SU-DHL-6 (cell line): ENCODE data around the gene USB1.

Experiments
- H2AFZ ChIP-seq: fragments of 200-600 bp; sonication (generic); 2 replicates; pipeline ENCODE4 v1.6.1; 2014; ENCODE audit warnings: low read depth, mild to moderate bottlenecking, moderate library complexity, mixed read lengths, antibody characterized with exemption, low read length; ENCODE audit not compliant: severe bottlenecking
- H3F3A ChIP-seq: fragments of 200-600 bp; shearing (Covaris generic); 2 replicates; pipeline ENCODE4 v1.6.0; 2016; ENCODE audit warnings: antibody characterized with exemption, mild to moderate bottlenecking; ENCODE audit not compliant: insufficient read depth
- H3K27ac ChIP-seq: fragments of 200-600 bp; sonication (generic); 2 replicates; pipeline ENCODE4 v1.5.1; 2016; ENCODE audit warnings: low read depth, mild to moderate bottlenecking, low read length, moderate library complexity, mixed read lengths
- H3K27me3 ChIP-seq: fragments of 200-600 bp; sonication (generic), shearing (Covaris generic); 2 replicates; pipeline ENCODE4 v1.6.0; 2014; ENCODE audit warnings: mild to moderate bottlenecking, low read length
- H3K36me3 ChIP-seq: fragments of 200-600 bp; sonication (generic); 2 replicates; pipeline ENCODE4 v1.6.1; 2014; ENCODE audit warnings: mild to moderate bottlenecking, low read length, mixed read lengths
- H3K4me2 ChIP-seq: fragments of 300-600, 200-600 bp; shearing (Covaris generic), sonication (generic); 2 replicates; pipeline ENCODE4 v1.6.0; 2014; ENCODE audit warnings: low read length, low read depth, mild to moderate bottlenecking; ENCODE audit not compliant: poor library complexity, severe bottlenecking
- H3K4me3 ChIP-seq: fragments of 200-600 bp; sonication (generic); 2 replicates; pipeline ENCODE4 v1.5.1; 2014; ENCODE audit warnings: antibody characterized with exemption, low read length, mild to moderate bottlenecking, mixed read lengths; ENCODE audit not compliant: insufficient read depth, poor library complexity, severe bottlenecking
- H3K79me2 ChIP-seq: fragments of 200-600 bp; sonication (generic); 2 replicates; pipeline ENCODE4 v1.6.1; 2014; ENCODE audit warnings: mild to moderate bottlenecking, low read length, moderate library complexity; ENCODE audit not compliant: insufficient read depth
- H3K9ac ChIP-seq: fragments of 200-600 bp; sonication (generic); 2 replicates; pipeline ENCODE4 v1.7.0; 2014; ENCODE audit warnings: mild to moderate bottlenecking, low read length
- H3K9me2 ChIP-seq: fragments of 200-600 bp; sonication (generic); replicated peaks from 2 replicates; pipeline ENCODE4 v1.6.1; 2014; ENCODE audit warnings: low read length; ENCODE audit not compliant: insufficient read depth
- H3K9me3 ChIP-seq: fragments of 200-600 bp; sonication (generic); 2 replicates; pipeline ENCODE4 v1.6.1; 2014; ENCODE audit warnings: low read length, mixed read lengths; ENCODE audit not compliant: insufficient read depth
- H4K20me1 ChIP-seq: fragments of 200-600 bp; sonication (generic); 2 replicates; pipeline ENCODE4 v1.6.1; 2014; ENCODE audit warnings: low read depth, mild to moderate bottlenecking, antibody characterized with exemption, low read length, moderate library complexity, mixed read lengths
- EZH2phosphoT487 ChIP-seq: fragments of 200-600 bp; sonication (generic), shearing (Covaris generic); conservative IDR thresholded peaks from 2 replicates; pipeline ENCODE4 v1.6.1; 2018; ENCODE audit warnings: mild to moderate bottlenecking, antibody characterized with exemption, low read length, moderate library complexity, mixed read lengths
- TF ChIP-seq, protein P1 (sequence below): fragments of 200-600 bp; sonication (generic); IDR thresholded peaks from one replicate; pipeline ENCODE4 v1.5.1; 2017; ENCODE audit warnings: antibody characterized with exemption, mild to moderate bottlenecking, low read length, moderate library complexity; ENCODE audit not compliant: insufficient read depth, poor library complexity, severe bottlenecking

Gene USB1

DNA sequence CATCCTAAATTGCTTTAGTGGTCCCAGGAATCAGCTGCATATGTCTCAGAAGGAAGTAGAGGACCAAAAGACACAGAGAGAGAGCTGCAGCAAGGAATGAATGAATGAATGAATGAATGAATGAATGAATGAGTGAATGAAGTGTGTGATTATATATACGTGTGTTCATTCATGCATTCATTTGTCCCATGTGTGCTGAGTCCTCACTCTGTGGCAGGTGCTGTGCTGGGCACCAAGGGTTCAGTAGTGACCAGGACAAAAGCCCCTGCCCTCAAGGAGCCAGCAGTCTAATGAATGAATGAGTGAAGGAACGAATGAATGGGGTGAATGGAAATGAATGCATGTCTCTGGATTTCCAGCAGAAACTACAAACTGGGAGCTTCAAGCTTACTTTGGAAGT, 39.7 kb upstream of the USB1 start:
- Histone ChIP-seq H3K79me2 (no peaks in the 10 kb centered on the region), H3K4me3 (no peak overlapping the region), H3K27me3 (no peaks in the 10 kb centered on the region), H3K27ac (no peak overlapping the region), H3K9ac (no peak overlapping the region), H3F3A (no peaks in the 10 kb centered on the region), H4K20me1 (no peaks in the 10 kb centered on the region), H3K4me2 (no peak overlapping the region), H3K9me2 (no peaks in the 10 kb centered on the region), H3K9me3 (no peaks in the 10 kb centered on the region), H3K36me3 (no peaks in the 10 kb centered on the region), H2AFZ (no peak overlapping the region)
- no peak for TF ChIP-seq EZH2phosphoT487
- TF ChIP-seq, protein P1, sequence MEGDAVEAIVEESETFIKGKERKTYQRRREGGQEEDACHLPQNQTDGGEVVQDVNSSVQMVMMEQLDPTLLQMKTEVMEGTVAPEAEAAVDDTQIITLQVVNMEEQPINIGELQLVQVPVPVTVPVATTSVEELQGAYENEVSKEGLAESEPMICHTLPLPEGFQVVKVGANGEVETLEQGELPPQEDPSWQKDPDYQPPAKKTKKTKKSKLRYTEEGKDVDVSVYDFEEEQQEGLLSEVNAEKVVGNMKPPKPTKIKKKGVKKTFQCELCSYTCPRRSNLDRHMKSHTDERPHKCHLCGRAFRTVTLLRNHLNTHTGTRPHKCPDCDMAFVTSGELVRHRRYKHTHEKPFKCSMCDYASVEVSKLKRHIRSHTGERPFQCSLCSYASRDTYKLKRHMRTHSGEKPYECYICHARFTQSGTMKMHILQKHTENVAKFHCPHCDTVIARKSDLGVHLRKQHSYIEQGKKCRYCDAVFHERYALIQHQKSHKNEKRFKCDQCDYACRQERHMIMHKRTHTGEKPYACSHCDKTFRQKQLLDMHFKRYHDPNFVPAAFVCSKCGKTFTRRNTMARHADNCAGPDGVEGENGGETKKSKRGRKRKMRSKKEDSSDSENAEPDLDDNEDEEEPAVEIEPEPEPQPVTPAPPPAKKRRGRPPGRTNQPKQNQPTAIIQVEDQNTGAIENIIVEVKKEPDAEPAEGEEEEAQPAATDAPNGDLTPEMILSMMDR, result no peak

DNA sequence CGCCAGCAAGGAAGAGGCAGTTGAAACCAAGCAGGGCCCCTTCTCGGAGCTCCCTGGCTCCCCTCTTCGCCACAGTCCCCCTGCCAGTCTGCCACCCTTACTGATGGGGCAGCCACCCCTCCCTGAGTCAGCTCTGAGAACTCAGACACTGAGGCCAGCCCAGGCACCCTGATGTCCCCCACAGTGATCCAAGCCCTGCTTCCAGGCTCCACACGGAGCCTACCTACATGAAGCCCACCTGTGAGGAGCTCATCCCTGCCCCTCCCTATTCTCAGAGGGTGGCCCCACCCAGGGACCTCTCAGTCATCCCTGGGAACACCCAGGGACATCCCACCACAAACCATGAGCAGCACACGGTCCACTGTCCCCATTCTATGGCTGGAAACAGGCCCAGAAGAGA, 39.2 kb upstream of the USB1 start:
- Histone ChIP-seq H3K9ac (no peak overlapping the region), H2AFZ (no peak overlapping the region), H4K20me1 (no peaks in the 10 kb centered on the region), H3K27me3 (no peaks in the 10 kb centered on the region), H3K4me3 (no peak overlapping the region), H3K4me2 (no peak overlapping the region), H3K36me3 (no peaks in the 10 kb centered on the region), H3K9me3 (no peaks in the 10 kb centered on the region), H3K27ac (no peak overlapping the region), H3F3A (no peaks in the 10 kb centered on the region), H3K9me2 (no peaks in the 10 kb centered on the region), H3K79me2 (no peaks in the 10 kb centered on the region)
- TF ChIP-seq, protein P1, result no peak
- no peak for TF ChIP-seq EZH2phosphoT487

DNA sequence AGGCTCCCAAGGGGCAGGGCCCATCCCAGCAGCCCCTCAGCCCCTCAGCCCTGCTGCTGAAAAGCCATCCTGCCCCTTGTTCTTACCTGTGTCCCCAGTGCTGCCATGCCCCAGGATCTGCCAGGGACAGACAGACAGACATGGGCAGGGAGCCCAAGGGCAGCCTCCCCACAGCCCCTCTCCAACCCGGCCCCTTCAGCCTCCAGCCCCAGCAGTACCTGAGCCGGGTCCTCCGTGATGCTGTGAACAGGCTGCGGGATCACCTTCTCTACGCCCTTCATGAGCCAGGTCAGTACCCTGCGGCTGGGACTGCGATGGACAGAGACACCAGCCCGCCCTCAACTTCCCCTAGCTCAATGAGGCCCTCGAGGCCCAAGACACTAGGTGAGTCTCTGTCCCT, 38.5 kb upstream of the USB1 start:
- no peaks in the 10 kb centered on the region for H3K9me2 ChIP-seq
- H3K4me2 ChIP-seq, result no peak overlapping the region
- H3K79me2 ChIP-seq, result no peaks in the 10 kb centered on the region

More for the DNA sequence above, 38.5 kb upstream of the USB1 start:
- H3K9me3 ChIP-seq, result no peaks in the 10 kb centered on the region
- no peaks in the 10 kb centered on the region for H3F3A ChIP-seq
- no peaks in the 10 kb centered on the region for H3K36me3 ChIP-seq
- H3K4me3 ChIP-seq, result no peak overlapping the region
- H4K20me1 ChIP-seq, result no peaks in the 10 kb centered on the region
- H3K27me3 ChIP-seq, result no peaks in the 10 kb centered on the region
- H3K9ac ChIP-seq, result no peak overlapping the region
- H3K27ac ChIP-seq, result no peak overlapping the region
- no peak overlapping the region for H2AFZ ChIP-seq
- TF ChIP-seq, protein P1, result no peak
- TF ChIP-seq EZH2phosphoT487, result no peak
